ENCODE data around the gene NME7. TPM values are rescaled to one million over a fixed set of nuclear protein-coding genes. Genes with fewer than 3 reads are reported as not detected.
"Not testable (repeated sequence)": the region's sequence is repeated elsewhere in the genome, so short reads cannot be mapped to it uniquely, and the experiment has no call there.

Gene NME7
- total RNA-seq, 1 experiment from 2014 or later: 30.3 TPM

GRCh38 chr1:169345511-169345910 lies 22.1 kb downstream of the NME7 start:
- DNase-seq (ENCODE audit: low read depth, low spot score) (no peak), ATAC-seq (no peak)
- Histone ChIP-seq H3K4me3 (ENCODE audit: low read depth in 2 of 2, low read length in 2 of 2) (no peak overlapping the region), H3K9me3 (ENCODE audit: control insufficient read depth, insufficient read depth, low read depth, low read length) (no peaks in the 10 kb centered on the region), H3K27ac (ENCODE audit: low read length) (no peak overlapping the region), H3K36me3 (ENCODE audit: control insufficient read depth, insufficient read depth, low read length) (no peaks in the 10 kb centered on the region), H3K4me1 (ENCODE audit: control insufficient read depth, insufficient read depth, low read length) (no peaks in the 10 kb centered on the region), H3K27me3 (ENCODE audit: control insufficient read depth, insufficient read depth, low read length) (no peaks in the 10 kb centered on the region)
- ChIA-PET POLR2A (no interaction called here), CTCF (no interaction called here)
- BruUV-seq (replicated peaks): no TSS peak
- in situ Hi-C loops (cut with HindIII; ENCODE audit: low pct_unique_long_range_greater_than_20kb, low sequenced_read_pairs) (no loop called here), intact Hi-C loops (cut with micrococcal nuclease; ENCODE audit: unreplicated experiment) (loop anchor here (5.0 to 10.0 kb wide), 3 partner anchors 213 to 1003 kb away; no protein-coding TSS in a partner anchor)
- TF ChIP-seq TCF7L2 (IDR thresholded peaks at IDR 0.05; ENCODE audit: low read depth, low read length) (no peak), CTCF (IDR thresholded peaks at IDR 0.05) (no peak), REST (IDR thresholded peaks at IDR 0.05; ENCODE audit: insufficient read depth in 1 of 2, low read depth in 2 of 2, low read length in 1 of 2) (no peak), SIN3A (IDR thresholded peaks at IDR 0.05; ENCODE audit: borderline replicate concordance, insufficient read depth, low read depth, low read length) (no peak), POLR2AphosphoS5 (IDR thresholded peaks at IDR 0.05; ENCODE audit: low read depth, low read length) (no peak)

- in situ Hi-C loops (cut with HindIII; ENCODE audit: low pct_unique_long_range_greater_than_20kb, low sequenced_read_pairs); H3K9me3 ChIP-seq (ENCODE audit: control insufficient read depth, insufficient read depth, low read depth, low read length); ATAC-seq; DNase-seq (ENCODE audit: low read depth, low spot score); H3K4me3 ChIP-seq (ENCODE audit: low read depth in 2 of 2, low read length in 2 of 2); BruUV-seq (replicated peaks); H3K4me1 ChIP-seq (ENCODE audit: control insufficient read depth, insufficient read depth, low read length); H3K27me3 ChIP-seq (ENCODE audit: control insufficient read depth, insufficient read depth, low read length); H3K27ac ChIP-seq (ENCODE audit: low read length); CTCF ChIA-PET; POLR2A ChIA-PET; H3K36me3 ChIP-seq (ENCODE audit: control insufficient read depth, insufficient read depth, low read length): not testable (repeated sequence)
- intact Hi-C loops (cut with micrococcal nuclease; ENCODE audit: unreplicated experiment): loop anchor here (10.0 kb wide), 1 partner anchor 907 kb away; no protein-coding TSS in a partner anchor
Measured at GRCh38 chr1:169342096-169342495, 25.5 kb downstream of the NME7 start.

GRCh38 chr1:169340882-169341281 lies 26.7 kb downstream of the NME7 start:
- DNase-seq (ENCODE audit: low read depth, low spot score): no peak
- TF ChIP-seq SIN3A (IDR thresholded peaks at IDR 0.05; ENCODE audit: borderline replicate concordance, insufficient read depth, low read depth, low read length) (no peak), CTCF (IDR thresholded peaks at IDR 0.05) (no peak)
- intact Hi-C loops (cut with micrococcal nuclease; ENCODE audit: unreplicated experiment): loop anchor here (10.0 kb wide), 1 partner anchor 906 kb away; no protein-coding TSS in a partner anchor
- in situ Hi-C loops (cut with HindIII; ENCODE audit: low pct_unique_long_range_greater_than_20kb, low sequenced_read_pairs): no loop called here
- POLR2A ChIA-PET: no interaction called here
- no peak for ATAC-seq
- H3K4me3 ChIP-seq (ENCODE audit: low read depth in 2 of 2, low read length in 2 of 2): no peak overlapping the region
- no TSS peak for BruUV-seq (replicated peaks)
- CTCF ChIA-PET: no interaction called here
- no peaks in the 10 kb centered on the region for H3K27me3 ChIP-seq (ENCODE audit: control insufficient read depth, insufficient read depth, low read length)
- H3K9me3 ChIP-seq (ENCODE audit: control insufficient read depth, insufficient read depth, low read depth, low read length): no peaks in the 10 kb centered on the region
- H3K36me3 ChIP-seq (ENCODE audit: control insufficient read depth, insufficient read depth, low read length): no peaks in the 10 kb centered on the region
- H3K4me1 ChIP-seq (ENCODE audit: control insufficient read depth, insufficient read depth, low read length): no peaks in the 10 kb centered on the region
- H3K27ac ChIP-seq (ENCODE audit: low read length): no peak overlapping the region
